Measurements from ENCODE around the gene BCL2L11.
"Not testable (repeated sequence)": the region's sequence is repeated elsewhere in the genome, so short reads cannot be mapped to it uniquely, and the experiment has no call there.

- TF ChIP-seq, protein P1, sequence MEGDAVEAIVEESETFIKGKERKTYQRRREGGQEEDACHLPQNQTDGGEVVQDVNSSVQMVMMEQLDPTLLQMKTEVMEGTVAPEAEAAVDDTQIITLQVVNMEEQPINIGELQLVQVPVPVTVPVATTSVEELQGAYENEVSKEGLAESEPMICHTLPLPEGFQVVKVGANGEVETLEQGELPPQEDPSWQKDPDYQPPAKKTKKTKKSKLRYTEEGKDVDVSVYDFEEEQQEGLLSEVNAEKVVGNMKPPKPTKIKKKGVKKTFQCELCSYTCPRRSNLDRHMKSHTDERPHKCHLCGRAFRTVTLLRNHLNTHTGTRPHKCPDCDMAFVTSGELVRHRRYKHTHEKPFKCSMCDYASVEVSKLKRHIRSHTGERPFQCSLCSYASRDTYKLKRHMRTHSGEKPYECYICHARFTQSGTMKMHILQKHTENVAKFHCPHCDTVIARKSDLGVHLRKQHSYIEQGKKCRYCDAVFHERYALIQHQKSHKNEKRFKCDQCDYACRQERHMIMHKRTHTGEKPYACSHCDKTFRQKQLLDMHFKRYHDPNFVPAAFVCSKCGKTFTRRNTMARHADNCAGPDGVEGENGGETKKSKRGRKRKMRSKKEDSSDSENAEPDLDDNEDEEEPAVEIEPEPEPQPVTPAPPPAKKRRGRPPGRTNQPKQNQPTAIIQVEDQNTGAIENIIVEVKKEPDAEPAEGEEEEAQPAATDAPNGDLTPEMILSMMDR (conservative IDR thresholded peaks at IDR 0.05; ENCODE audit: low read depth in 2 of 2): not testable (repeated sequence)
- not testable (repeated sequence) for TF ChIP-seq EZH2 (IDR thresholded peaks at IDR 0.05; ENCODE audit: low read depth, unreplicated experiment); POLR2AphosphoS5 (IDR thresholded peaks at IDR 0.05; ENCODE audit: low read depth); JUNB (IDR thresholded peaks at IDR 0.05; ENCODE audit: unreplicated experiment)
Measured at GRCh38 chr2:111082659-111083058, 38.1 kb upstream of the BCL2L11 start.
